ENCODE results near the gene RNU6-1. TPM values are rescaled to one million over a fixed set of nuclear protein-coding genes. Genes with fewer than 3 reads are reported as not detected.

RNU6-1 gene
- total RNA-seq, 6 experiments from 2014 or later: not detected

DNA sequence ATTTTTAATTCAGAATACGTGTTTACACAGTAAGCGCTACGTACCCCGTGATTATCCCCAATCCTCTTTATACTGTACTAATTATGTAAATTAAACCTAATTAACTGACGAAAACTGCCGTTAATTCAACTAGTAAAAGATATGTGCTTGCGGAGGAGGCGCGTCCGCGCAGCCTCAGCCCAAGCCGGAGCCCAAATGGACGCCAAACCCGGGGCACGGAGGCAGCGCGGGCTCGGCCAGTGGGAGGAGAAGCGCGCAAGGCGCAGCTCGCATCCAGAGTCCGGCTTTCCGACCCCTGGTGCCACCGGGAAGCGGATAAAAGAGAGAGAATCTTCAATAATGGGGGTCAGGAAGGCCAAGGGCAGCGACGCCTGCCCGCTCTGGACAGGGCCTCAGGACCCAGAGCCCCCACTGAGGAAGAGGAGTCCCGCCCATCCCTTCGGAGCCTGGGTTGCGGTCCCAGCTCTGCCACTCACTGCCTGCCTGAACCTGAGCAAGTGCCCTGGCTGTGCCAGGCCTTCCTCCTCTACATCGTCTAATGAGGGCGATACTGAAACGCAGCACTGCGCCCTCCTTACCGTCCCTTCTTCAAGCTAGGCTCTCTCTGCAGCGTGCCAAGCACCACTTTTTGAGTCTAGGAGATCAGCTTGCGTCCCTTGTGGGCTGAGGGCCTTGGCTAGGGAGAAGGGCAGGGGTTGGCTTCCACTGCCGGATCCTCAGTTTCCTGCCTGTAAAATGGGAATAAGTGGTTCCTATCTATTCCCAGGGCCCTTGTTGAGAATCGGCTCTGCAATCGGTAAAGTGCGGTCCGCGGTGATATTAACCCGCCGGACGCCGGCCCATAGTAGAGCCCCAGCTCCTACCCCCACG lies 19.5 kb downstream of the RNU6-1 start:
- intact Hi-C loops (cut with DNase I): no loop called here
- Histone ChIP-seq H3K36me3 (no peaks in the 10 kb centered on the region), H3K9me3 (no peaks in the 10 kb centered on the region), H3K27me3 (peaks cover 11 to 34% of the 10 kb centered on the region in 2 donors), H3K4me1 (peaks cover 0 to 5% (median 0%) of the 10 kb centered on the region in 4 donors), H3K27ac (no peak overlapping the region), H3K4me3 (no peak overlapping the region)
- peak in 1 of 3 donors; percentile 42 for DNase-seq
- WGBS (ENCODE audit: insufficient coverage, low coverage, low lambda C conversion rate, missing lambda C conversion rate): 14% methylated on average over 17 of the region's 50 CpGs
- TF ChIP-seq POLR2A (IDR thresholded peaks at IDR 0.05): no peak
- TF ChIP-seq, protein P1, sequence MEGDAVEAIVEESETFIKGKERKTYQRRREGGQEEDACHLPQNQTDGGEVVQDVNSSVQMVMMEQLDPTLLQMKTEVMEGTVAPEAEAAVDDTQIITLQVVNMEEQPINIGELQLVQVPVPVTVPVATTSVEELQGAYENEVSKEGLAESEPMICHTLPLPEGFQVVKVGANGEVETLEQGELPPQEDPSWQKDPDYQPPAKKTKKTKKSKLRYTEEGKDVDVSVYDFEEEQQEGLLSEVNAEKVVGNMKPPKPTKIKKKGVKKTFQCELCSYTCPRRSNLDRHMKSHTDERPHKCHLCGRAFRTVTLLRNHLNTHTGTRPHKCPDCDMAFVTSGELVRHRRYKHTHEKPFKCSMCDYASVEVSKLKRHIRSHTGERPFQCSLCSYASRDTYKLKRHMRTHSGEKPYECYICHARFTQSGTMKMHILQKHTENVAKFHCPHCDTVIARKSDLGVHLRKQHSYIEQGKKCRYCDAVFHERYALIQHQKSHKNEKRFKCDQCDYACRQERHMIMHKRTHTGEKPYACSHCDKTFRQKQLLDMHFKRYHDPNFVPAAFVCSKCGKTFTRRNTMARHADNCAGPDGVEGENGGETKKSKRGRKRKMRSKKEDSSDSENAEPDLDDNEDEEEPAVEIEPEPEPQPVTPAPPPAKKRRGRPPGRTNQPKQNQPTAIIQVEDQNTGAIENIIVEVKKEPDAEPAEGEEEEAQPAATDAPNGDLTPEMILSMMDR (IDR thresholded peaks at IDR 0.05): no peak
- no peak for ATAC-seq

DNA sequence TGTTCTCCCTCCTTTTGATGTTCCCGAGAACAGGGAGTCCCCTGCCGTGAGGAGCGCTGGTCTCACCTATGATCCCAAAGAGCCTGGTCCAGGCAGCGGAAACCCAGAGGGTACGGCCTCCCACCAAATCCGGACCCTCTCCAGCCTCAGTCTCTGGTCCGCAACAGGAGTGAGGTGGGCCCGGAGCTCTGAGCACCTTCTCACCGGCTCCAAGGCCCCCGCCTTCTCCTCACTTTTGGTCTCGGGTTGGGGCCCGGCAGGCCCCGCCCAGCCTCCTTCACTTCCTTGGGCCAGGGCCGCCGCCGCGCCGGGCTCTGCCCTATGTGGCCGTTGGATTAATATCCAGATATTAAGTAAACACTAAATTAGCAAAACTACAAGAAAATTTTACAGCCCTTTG lies 20.2 kb downstream of the RNU6-1 start:
- TF ChIP-seq, protein P1 (IDR thresholded peaks at IDR 0.05): no peak
- TF ChIP-seq POLR2A (IDR thresholded peaks at IDR 0.05): no peak
- peak in 1 of 3 donors; percentile 46 for DNase-seq
- H3K9me3 ChIP-seq: no peaks in the 10 kb centered on the region
- no peaks in the 10 kb centered on the region for H3K36me3 ChIP-seq
- no peak overlapping the region for H3K27ac ChIP-seq
- H3K27me3 ChIP-seq: peaks cover 11 to 29% of the 10 kb centered on the region in 2 donors
- no peak for ATAC-seq
- intact Hi-C loops (cut with DNase I): no loop called here
- 6% methylated on average over 11 of the region's 19 CpGs for WGBS (ENCODE audit: insufficient coverage, low coverage, low lambda C conversion rate, missing lambda C conversion rate)
- H3K4me1 ChIP-seq: peaks cover 0 to 4% (median 0%) of the 10 kb centered on the region in 4 donors
- H3K4me3 ChIP-seq: no peak overlapping the region

DNA sequence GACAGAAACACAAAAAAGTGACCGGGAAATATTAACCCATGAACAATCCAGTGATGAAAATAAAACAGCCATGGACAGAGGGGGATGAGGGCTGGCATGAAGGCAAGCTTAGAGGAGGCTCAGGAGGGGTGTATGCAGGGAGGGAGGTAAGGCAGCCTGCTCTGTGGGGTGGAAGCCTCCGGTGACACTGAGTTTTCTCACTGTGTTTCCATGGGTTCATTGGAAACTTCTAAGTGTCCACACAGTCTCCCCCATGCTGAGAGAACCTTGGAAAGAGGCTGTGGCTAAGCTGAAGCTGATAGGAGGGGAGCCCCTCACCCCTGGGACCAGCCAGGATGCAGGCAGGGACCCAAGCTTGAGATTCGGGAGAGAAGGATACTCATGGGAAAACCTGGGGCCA lies 21.4 kb downstream of the RNU6-1 start:
- Histone ChIP-seq H3K27ac (no peak overlapping the region), H3K4me1 (peaks cover 0 to 4% (median 0%) of the 10 kb centered on the region in 4 donors), H3K27me3 (peaks cover 6 to 24% of the 10 kb centered on the region in 2 donors), H3K4me3 (no peak overlapping the region), H3K36me3 (no peaks in the 10 kb centered on the region), H3K9me3 (no peaks in the 10 kb centered on the region)
- intact Hi-C loops (cut with DNase I): no loop called here
- 64% methylated on average over 1 of the region's 3 CpGs for WGBS (ENCODE audit: insufficient coverage, low coverage, low lambda C conversion rate, missing lambda C conversion rate)
- DNase-seq: peak in 1 of 3 donors; percentile 10
- no peak for ATAC-seq
- TF ChIP-seq POLR2A (IDR thresholded peaks at IDR 0.05): no peak
- TF ChIP-seq, protein P1 (IDR thresholded peaks at IDR 0.05): no peak

DNA sequence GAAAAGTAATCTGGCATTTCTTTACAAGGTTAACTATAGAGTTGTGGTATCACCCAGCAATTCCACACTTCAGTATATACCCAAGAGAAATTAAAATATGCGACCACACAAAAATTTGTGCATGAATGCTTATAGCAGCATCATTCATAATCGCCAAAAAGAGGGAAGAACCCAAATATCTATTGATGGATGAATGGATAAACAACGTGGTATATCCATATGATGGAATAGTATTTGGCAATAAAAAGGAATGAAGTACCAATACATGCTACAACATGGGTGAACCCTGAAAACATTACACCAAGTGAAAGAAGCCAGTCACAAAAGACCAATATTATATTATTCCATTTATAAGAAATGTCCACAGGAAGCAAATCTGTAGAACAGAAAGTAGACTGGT lies 23.2 kb downstream of the RNU6-1 start:
- DNase-seq (no peak), ATAC-seq (no peak)
- TF ChIP-seq, protein P1 (IDR thresholded peaks at IDR 0.05): no peak
- no peak for TF ChIP-seq POLR2A (IDR thresholded peaks at IDR 0.05)
- Histone ChIP-seq H3K4me1 (peaks cover 0 to 4% (median 0%) of the 10 kb centered on the region in 4 donors), H3K36me3 (no peaks in the 10 kb centered on the region), H3K9me3 (no peaks in the 10 kb centered on the region), H3K4me3 (no peak overlapping the region), H3K27me3 (peaks cover 0 to 13% of the 10 kb centered on the region in 2 donors), H3K27ac (no peak overlapping the region)
- WGBS (ENCODE audit: insufficient coverage, low coverage, low lambda C conversion rate, missing lambda C conversion rate): 94% methylated on average over 3 of the region's 3 CpGs
- intact Hi-C loops (cut with DNase I): no loop called here

All from right lobe of liver (tissue), 6 donors.